NCI-H2196 treated with DMSO at 0.1 percent for 48 hours (cell line): Measurements from ENCODE around the gene THADA.
"Not testable (repeated sequence)": the region's sequence is repeated elsewhere in the genome, so short reads cannot be mapped to it uniquely, and the experiment has no call there.

Experiments
- DNase-seq: peaks from one replicate; lab custom pipeline; 2025; ENCODE audit not compliant: unreplicated experiment; lab: John Stamatoyannopoulos, UW

The THADA gene

DNA sequence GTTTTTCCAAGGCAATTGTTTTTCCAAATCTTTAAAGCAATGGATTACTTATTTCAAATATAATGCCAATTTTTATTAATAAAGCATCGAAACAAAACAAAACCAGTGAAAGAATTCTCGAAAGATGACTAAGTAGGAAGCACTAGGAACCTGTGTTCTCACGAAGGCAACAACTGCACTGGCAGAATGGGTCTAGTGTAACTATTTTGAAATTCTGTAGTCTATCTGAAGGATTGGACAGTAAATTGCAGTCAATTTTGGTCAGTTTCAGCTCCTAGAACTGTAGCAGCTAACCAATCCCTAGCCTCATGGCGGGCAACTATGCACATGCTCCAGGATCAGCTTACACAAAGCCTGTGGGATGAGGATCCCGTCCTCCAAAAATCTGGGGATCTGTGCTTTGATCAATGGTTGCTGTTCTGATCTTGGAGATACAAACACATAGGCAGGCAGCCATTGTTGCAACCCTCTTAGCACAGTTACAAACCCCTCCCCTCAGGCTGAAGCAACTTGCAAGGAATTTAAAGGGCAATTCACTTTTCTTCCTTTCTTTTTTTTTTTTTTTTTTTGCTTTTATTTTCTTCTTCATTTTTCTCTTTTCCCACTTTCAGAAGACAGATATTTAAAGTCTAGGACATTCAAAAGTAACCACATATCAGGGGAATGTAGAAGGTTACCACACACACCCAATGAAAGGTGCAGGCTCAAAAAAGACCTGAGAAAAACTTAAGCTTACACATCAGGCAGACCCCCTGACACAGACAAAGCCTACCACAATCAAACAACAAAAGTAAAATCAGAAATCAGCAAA is 147.6 kb downstream of the THADA start:
- no peak for DNase-seq

DNA sequence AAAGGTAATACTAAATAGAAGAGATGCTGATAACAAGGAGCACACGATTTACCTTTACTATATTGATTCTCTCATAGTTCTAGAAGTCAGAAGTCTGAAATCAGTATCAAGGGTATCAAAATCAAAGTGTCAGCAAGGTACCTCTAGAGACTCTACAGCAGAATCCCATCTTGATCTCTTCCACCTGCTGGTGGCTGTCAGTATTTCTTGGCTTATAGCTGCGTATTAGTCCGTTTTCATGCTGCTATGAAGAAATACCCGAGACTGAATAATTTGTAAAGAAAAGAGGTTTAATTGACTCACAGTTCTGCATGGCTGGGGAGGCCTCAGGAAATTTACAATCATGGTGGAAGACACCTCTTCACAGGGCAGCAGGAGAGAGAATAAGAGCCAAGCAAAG is 149.1 kb downstream of the THADA start:
- DNase-seq, result not testable (repeated sequence)

DNA sequence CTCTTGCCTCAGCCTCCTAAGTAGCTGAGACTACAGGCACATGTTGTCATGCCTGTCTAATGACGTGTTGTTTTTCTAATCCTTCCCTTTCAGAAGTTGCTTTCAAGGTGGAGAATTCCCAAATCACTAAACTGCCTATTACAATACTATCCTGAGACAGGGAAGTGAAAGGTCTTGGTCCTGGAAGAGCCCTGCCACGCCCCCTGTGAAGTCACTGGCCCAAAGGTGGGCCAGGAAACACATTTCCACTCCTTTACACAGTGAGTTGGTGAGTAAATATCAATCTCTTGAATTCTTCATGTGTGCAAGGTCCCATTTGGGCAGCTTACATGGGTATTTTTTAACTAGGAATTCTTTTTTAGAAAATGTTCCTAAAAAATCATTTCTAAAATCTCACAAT is 150.1 kb downstream of the THADA start:
- DNase-seq, result no peak

DNA sequence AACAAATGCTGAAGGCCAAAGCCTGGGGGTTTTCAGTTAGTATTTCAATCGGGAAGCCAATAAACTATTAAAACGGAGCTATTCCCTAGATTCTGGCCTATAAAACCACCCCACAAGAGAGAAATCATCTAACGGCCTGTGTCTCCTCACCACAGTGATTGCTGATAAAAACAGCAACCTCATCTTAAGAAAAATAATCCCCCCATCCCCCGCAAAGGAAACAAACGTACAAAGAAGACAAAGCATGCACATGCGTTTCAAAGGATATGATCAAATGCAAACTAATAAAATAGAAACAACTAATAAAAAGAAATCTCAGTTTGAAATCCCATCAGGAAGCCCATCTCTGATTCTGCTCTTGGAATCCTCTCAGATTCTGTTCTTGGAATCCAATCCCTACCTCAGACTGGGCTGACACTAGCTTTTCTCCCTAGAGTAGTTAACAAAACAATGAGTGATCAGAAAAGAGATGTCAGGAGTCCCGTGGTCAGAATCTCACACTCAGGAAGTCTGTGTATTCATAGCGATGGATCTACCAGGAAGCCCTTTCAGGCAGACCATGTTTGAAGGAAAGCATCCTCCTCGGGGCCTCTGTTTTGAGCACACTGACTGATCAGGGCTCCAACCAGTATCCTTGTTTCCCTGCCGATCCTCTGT is 150.7 kb downstream of the THADA start:
- DNase-seq, result no peak

DNA sequence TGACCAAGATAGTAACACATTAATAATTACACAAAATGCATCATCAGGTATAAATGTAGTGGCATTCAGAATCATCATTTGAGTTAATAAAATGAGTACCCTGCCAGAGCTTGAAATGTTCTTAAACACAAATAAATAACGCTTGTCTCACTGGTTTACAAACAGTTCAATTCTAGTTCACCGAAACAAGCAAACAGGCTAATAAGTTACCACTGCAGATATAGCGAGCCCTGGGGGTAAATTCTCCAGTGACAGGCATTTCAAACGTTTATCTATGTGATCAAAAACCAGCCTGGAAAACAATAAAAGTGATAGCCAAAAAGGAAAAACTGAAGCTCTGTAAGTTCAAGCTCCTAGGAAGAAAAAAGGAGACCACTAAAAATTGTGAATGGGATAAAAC is 152.6 kb downstream of the THADA start:
- no peak for DNase-seq

DNA sequence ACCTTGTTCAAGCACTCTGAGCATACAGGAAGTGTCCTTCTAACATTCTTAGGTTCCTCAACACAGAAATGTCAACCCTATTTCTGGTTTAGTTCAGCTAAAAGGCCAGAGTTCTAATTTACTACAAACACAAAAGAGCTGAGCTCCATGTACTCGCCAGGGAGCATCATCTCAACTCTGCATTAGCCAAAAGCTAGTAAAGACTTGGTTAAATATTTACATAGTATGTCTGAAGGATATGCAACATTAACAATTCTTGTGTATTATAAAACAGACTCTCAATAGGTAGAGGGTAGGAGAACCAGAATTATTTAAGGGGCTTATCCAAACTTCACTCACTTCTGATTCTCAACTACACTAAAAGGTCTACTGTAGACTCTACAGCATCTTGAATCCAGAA is 154.6 kb downstream of the THADA start:
- no peak for DNase-seq

DNA sequence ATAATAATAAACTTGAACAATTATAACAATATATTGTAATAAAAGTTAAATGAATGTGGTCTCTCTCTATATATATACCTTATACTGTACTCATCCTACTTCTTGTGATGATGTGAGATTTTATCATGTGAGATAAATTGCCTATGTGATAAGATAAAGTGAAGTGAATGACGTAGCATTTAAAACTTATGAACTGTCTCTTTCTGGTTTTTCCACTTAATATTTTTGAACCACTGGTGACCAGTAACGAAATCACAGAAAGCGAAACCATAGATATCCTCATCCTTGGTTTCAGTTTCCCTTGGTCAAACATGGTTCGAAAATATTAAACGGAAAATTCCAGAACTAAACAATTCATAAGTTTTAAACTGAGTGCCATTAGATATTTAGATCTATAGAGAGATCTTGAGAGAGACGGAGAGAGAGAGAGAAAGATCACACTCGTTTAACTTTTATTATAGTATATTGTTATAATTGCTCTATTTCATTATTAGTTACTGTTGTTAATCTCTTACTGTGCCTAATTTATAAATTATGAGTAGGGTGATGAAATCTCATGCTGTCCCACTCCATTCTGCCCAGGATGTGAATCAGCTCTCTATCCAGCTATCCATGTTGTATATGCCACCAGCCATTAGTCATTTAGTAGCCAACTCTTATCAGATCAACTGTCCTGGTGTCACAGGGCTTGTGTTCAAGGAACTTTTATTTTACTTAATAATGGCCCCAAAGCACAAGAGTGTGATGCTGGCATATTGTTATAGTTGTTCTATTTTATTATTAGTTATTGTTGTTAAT is 156.8 kb downstream of the THADA start:
- DNase-seq, result no peak

DNA sequence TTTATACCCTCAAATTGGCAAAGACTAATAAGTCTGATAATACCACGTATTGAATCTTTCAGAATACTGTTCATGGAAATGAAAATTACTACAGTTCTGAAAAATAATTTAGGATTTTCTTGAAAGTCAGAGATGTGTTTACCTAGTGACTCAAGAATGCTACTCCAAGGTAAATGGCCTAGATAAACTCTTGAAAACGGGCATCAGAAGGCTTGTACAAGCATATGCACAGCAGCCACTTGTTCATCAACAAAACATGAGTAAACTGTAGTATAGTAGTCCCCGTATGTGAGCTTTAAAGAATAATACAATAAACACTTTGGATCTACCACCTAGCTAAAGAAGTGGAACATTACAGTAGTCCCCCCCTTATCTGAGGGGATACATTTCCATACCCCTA is 157.5 kb downstream of the THADA start:
- DNase-seq, result no peak

DNA sequence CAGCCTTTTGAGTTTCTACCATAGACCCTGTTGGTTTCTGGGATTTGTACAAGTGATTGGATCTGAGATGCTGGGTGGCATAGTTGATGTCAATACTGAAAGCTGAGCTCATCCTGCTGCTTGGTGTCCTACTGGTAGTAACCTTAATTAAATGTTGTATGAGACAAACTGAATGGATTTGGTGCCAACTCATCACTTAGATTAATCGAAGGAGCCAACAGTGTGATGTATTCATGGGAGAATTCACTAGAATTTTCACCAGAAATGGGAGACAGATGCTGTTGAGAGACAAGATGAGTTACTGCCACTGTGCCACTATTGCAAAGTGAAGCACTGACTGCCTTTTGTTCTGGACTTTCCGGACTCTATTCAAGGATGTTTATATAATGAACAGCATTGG is 158.5 kb downstream of the THADA start:
- no peak for DNase-seq

DNA sequence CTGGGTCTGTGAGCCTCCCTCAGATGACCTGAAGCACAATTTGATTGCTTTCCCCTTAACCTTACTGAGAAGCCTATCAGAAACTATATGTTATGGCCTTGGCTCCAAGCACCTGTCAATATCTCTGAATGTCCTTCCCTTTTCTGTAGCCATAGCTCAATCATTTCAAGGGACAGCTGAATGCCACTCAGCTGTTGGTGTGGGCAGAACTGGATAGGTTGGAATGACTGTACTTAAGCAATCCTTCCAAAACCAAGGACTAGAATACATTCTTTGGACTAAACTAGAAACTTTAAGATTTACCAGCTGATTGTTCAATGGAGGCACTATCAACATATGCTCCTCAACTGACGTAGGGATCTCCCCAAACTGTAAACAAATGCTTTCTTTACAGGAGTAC is 159.4 kb downstream of the THADA start:
- DNase-seq, result no peak

DNA sequence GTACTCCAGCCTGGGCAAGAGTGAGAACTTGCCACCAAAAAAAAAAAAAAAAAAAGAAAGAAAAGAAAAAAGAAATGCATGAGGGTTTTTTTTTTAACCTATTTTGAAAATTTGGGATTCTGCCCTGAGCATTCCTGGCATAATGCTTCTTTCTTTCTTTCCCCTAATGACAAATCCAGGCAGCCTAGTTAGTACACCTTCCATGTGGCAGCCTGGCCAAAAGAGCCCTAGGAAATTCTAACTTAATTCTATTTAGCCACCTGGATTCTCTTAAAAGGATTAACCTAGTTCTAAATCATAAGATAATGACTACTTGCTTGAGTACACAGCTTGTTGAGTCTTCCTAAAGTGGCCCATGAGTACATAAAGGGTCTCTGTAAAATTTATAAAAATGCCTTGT is 160.1 kb downstream of the THADA start:
- no peak for DNase-seq

DNA sequence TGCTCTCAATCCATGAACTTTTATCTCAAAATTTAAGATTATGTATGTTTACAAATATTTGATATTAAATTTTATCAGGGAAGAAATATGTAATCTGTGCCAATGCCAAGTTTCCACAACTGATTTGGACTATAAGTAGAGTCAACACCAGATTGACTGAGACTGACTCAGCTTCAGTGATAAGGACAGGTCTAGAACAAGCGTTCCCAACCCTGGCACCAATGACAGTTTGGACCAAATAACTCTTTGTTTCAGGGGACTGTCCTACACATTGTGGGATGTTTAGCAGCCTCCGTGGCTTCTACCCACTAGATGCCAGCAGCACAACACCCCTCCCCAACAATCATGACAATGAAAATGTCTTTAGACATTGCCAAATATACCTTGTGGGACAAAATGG is 165.3 kb downstream of the THADA start:
- no peak for DNase-seq

DNA sequence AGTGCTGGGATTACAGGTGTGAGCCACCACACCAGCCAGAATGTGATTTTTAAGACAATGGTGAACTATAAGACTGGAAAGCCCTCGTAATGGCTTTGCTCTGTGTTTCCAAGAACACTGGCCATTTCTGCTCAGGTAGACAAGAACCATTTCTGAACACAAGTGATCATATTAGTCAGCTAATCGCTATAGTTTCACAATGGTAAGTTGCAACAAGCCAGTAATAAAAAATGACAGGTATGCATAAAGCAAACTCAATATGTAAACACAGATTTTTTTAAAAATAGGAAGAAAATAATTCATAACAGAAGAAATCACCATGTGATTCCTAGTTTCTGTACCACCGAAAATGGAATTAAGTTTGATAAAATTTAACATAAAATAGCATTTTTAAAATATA is 166.5 kb downstream of the THADA start:
- no peak for DNase-seq

DNA sequence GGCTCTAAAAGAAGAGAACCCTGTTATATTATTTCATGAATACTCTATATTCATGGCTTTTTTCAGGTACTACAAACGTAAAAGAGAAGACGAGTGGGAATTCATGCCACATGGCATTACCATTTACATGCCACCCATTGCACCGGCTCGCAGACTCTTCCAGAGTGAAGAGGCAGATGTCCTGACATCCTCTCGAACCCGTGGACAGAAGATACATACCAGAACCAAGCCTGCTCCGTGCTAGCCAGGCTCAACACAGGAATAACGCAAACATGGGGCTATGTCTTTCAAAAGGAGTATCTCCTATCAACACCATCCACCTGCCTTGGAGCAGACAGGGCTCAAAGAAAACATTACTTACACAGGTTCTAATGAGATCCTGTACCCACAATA is 168.8 kb downstream of the THADA start:
- no peak for DNase-seq

DNA sequence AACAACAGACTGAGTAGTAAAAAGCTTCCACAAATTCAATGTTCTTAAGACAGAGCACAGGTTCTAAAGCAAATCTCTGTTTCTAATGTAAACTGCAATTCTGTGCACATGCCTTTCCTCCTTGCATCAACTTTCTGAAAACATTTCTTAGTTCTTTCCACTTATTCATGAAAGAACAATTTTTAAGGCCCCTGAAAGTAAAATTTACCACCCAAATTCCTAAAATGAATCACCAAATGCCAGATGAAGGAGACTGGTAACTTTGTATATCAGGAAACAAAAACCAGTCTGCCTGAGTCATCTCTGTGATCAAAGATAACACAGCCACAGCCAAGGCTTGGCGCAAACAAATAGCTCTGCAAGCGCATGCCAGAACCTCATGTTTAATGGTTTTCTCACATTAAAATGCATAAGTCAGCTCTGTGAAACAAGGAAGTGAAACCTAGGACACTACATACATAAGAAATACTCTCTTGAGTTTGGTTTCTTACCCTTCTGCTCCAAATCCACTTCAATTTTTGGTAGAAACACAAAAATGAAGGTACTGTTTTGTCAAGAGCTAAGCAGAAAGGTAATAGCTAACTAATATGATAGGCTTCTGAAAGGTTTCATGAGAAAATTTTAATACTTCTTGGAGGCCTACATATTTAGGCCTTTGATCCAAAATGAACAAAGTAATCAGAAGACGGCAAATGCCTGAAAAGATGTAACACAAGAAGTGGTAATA is 169.4 kb downstream of the THADA start:
- DNase-seq, result peak; percentile 30

DNA sequence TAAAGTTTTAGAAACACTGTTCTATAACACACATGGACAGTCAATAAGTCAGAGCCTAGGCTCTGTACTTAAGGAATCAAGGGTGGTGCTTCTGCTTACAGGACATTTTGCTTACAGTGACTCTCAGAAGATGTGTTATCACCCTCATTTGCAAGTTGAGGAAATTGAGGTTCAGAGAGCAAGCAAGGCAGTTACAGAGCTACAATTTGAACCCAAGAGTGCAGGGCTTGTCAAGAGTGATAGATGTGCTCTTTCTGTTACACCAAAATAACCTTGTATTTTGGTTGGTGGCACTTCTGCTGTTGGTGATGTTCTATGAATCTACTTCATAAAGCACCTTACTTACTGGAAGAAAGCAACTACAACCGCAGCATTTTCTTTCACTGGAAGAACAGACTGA is 170.2 kb downstream of the THADA start:
- DNase-seq, result no peak

DNA sequence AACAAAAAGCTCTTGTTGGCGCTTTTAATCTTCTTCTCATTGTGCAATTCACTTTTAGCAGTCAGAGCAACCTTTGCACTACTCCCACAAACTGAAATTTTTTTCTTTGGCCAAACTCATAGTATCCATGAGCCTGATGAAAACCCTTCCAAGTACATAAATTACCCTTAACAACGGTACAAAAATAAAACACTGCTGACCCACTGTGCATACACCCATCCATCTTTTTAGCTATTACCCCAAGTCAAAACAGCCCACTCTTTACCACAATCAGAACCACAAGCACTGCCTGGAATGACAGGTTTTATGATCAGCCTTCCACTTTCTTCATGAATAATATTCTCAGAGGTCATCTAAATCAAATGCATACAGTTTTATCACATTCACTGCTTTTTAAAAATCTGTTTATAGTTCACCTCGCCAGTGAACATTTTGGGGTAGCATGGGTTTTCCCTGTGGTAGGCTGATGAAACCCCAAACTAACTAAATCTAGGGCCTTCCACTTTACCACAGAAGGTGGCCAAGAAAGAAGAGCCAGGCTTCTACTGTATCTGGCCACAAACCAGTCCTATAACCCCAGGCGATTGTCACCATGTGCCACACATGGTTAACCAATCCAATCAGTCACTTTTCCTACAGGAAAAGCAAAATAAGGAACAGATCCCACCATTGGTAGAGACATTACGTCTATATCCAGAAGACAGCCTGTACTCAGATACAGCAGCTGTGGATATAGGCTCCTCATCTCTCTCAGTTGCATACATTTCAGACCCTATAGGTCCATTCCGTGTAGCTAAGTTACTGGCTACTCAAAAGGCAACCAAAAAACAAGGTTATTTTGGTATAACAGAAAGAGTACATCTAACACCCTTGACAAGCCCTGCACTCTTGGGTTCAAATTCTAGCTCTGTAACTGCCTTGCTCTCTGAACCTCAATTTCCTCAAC is 171.3 kb downstream of the THADA start:
- DNase-seq, result no peak

DNA sequence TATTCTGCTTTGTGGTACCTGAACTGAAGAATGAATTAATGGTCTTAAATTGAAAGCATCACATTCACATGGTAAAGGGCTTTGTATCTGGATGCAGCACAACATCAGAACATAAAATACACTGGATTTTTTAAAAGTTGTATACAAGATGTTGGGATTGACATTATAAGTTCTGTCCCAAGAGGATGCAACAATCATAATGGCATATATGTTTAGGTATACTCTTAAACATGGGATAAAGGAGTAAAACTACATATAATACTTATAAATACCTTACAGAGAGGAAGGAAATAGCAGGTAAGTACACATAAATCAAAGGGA is 171.9 kb downstream of the THADA start:
- DNase-seq, result no peak

DNA sequence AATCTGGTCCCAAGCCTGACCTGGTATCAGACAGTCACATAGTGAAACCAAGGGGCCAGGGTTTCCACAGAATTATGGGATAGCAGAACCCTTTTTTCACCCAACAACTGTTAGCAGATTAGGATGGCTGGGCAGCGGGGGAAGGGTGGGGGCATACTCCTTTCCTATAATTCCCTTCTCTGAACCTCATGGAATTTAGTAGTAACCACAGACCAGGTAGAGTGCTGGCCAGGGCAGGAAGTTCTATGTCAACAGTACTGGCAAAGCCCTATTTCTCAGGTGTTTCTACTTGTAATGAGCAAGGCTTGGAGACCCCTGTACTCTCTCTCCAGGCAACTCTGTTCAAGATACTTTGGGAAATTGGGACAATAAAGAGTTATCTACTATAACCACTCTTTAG is 174.6 kb downstream of the THADA start:
- DNase-seq, result no peak

DNA sequence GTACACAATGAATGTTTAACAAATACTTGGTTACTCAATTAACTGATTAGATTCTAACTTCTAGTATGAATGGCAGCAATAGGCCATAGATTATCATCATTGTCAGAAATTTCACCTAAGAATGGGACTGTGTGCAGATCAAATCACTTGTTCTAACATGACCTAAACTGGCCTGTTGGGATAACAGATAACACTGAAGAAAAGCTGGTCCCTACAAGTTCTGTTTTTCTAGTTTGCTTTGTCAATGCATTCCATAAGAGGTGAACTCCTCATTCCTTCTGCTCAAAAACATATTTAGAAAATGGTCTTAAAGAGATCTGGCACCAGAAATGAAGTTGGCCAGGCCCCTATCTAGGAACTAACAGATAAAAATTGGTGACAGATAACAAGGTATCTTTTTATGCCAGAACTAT is 175.4 kb downstream of the THADA start:
- DNase-seq, result no peak
